Smooth muscle cell (in vitro differentiated cells): ENCODE data around the gene GPR158. TPM values are rescaled to one million over a fixed set of nuclear protein-coding genes. Genes with fewer than 3 reads are reported as not detected.

ENCODE experiments used
- DNase-seq: peaks from one replicate; lab custom pipeline; 2025; ENCODE audit not compliant: unreplicated experiment; lab: John Stamatoyannopoulos, UW
- H2AFZ ChIP-seq: fragments of 200-600 bp; sonication (generic); 2 replicates; pipeline ENCODE4 v1.6.0; 2016; ENCODE audit warnings: antibody characterized with exemption, low read depth, mild to moderate bottlenecking
- H3F3A ChIP-seq: fragments of 200-600 bp; sonication (generic); 2 replicates; pipeline ENCODE4 v1.6.0; 2017; ENCODE audit warnings: antibody characterized with exemption, low read depth
- H3K27ac ChIP-seq: fragments of 200-600 bp; sonication (generic); 2 replicates; pipeline ENCODE4 v1.5.1; 2016; ENCODE audit warnings: low read depth, mild to moderate bottlenecking
- H3K27me3 ChIP-seq: fragments of 200-600 bp; sonication (generic); 2 replicates; pipeline ENCODE4 v1.6.1; 2016; ENCODE audit warnings: low read depth, mild to moderate bottlenecking
- H3K36me3 ChIP-seq: fragments of 200-600 bp; sonication (generic); 2 replicates; pipeline ENCODE4 v1.5.1; 2016; ENCODE audit warnings: low read depth
- H3K4me1 ChIP-seq: fragments of 200-600 bp; sonication (generic); 2 replicates; pipeline ENCODE4 v1.5.1; 2016; ENCODE audit warnings: low read depth
- H3K4me2 ChIP-seq: fragments of 200-600 bp; sonication (generic); 2 replicates; pipeline ENCODE4 v1.6.0; 2016; ENCODE audit warnings: mild to moderate bottlenecking
- H3K4me3 ChIP-seq: fragments of 200-600 bp; sonication (generic); 2 replicates; pipeline ENCODE4 v1.5.1; 2016; ENCODE audit warnings: mild to moderate bottlenecking
- H3K79me2 ChIP-seq: fragments of 200-600 bp; sonication (generic); 2 replicates; pipeline ENCODE4 v1.6.0; 2016; ENCODE audit warnings: low read depth, mild to moderate bottlenecking
- H3K9ac ChIP-seq: fragments of 200-600 bp; sonication (generic); 2 replicates; pipeline ENCODE4 v1.6.0; 2016; ENCODE audit warnings: low read depth
- H3K9me3 ChIP-seq: fragments of 200-600 bp; sonication (generic); replicated peaks from 2 replicates; pipeline ENCODE4 v1.5.1; 2016; ENCODE audit warnings: low read depth
- H4K20me1 ChIP-seq: fragments of 200-600 bp; sonication (generic); 2 replicates; pipeline ENCODE4 v1.6.0; 2016; ENCODE audit warnings: low read depth
- WGBS: methylation state at CpG from one replicate; pipeline ENCODE4 v1.1.7; 2016; ENCODE audit warnings: low lambda C conversion rate; 5-methylcytosine and 5-hydroxymethylcytosine counted together
- polyA plus RNA-seq: library from polyadenylated mRNA; unstranded; fragments of >200 nt; fragmentation: Nextera tagmentation; extraction: Ambion mirVana; gene quantifications from 2 replicates; pipeline ENCODE4 v1.2.1, GENCODE V29; 2016
- total RNA-seq: library from RNA; depleted of rRNA; stranded (reverse); fragments of >200 nt; gene quantifications from 2 replicates; pipeline ENCODE4 v1.2.3, GENCODE V29; 2014
- TF ChIP-seq, protein P1 (sequence below): fragments of 200-600 bp; sonication (generic); IDR thresholded peaks from 2 replicates; pipeline ENCODE4 v1.5.1; 2017; ENCODE audit warnings: borderline replicate concordance, mild to moderate bottlenecking, antibody characterized with exemption; ENCODE audit not compliant: insufficient read depth, poor library complexity, severe bottlenecking

The GPR158 gene
- total and polyA plus RNA-seq, 2 experiments from 2014 or later: 1.5 to 5.5 TPM

DNA sequence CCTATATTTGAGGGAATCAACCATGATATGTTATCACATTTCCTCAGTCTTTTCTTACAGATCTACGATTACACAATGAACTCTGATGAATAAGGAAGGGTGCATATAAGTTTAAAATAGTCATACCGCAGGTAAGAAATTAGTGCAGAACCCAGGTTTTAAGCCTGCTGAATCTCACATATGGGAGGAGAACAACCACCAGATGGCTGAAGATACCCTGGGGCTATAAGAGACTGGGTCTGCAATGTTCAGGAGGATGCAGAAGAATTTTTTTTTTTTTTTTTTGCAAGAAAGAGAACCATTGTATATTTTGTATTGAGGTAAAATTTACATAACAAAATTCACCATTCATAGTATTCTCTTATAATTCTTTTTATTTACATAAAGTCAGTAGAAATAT lies 387.0 kb downstream of the GPR158 start:
- H3K9me3 ChIP-seq: no peaks in the 10 kb centered on the region
- H3K4me1 ChIP-seq: peaks cover 17% of the 10 kb centered on the region
- no peaks in the 10 kb centered on the region for H4K20me1 ChIP-seq
- TF ChIP-seq, protein P1, sequence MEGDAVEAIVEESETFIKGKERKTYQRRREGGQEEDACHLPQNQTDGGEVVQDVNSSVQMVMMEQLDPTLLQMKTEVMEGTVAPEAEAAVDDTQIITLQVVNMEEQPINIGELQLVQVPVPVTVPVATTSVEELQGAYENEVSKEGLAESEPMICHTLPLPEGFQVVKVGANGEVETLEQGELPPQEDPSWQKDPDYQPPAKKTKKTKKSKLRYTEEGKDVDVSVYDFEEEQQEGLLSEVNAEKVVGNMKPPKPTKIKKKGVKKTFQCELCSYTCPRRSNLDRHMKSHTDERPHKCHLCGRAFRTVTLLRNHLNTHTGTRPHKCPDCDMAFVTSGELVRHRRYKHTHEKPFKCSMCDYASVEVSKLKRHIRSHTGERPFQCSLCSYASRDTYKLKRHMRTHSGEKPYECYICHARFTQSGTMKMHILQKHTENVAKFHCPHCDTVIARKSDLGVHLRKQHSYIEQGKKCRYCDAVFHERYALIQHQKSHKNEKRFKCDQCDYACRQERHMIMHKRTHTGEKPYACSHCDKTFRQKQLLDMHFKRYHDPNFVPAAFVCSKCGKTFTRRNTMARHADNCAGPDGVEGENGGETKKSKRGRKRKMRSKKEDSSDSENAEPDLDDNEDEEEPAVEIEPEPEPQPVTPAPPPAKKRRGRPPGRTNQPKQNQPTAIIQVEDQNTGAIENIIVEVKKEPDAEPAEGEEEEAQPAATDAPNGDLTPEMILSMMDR: no peak
- H3K36me3 ChIP-seq: no peaks in the 10 kb centered on the region
- 81% methylated on average over 2 of the region's 2 CpGs for WGBS
- H3K79me2 ChIP-seq: no peaks in the 10 kb centered on the region
- peaks cover 14% of the 10 kb centered on the region for H3F3A ChIP-seq
- no peak overlapping the region for H3K27ac ChIP-seq
- no peaks in the 10 kb centered on the region for H3K27me3 ChIP-seq
- no peak overlapping the region for H2AFZ ChIP-seq
- no peak overlapping the region for H3K4me2 ChIP-seq
- no peak overlapping the region for H3K4me3 ChIP-seq
- DNase-seq: no peak
- H3K9ac ChIP-seq: no peak overlapping the region

DNA sequence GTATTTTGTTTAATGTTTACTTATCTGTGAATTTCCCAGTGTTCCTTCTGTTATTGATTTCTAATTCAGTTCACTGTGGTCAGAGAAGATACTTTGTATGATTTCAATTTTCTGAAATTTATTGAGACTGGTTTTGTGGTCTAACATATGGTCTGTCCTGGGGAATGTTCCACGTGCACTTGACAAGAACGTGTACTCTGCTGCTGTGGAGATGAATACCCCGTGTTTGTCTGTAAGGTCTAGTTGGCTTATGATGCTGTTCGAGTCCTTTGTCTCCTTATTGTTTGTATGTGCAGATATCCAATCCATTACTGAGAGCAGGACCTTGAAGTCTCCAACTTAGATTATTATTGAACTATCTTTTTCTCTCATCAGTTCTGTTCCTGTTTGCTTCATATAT lies 387.7 kb downstream of the GPR158 start:
- Histone ChIP-seq H3K27me3 (no peaks in the 10 kb centered on the region), H3F3A (peaks cover 6% of the 10 kb centered on the region), H3K4me3 (no peak overlapping the region), H2AFZ (no peak overlapping the region), H3K4me2 (no peak overlapping the region), H3K9me3 (no peaks in the 10 kb centered on the region), H3K9ac (no peak overlapping the region), H4K20me1 (no peaks in the 10 kb centered on the region), H3K4me1 (peaks cover 17% of the 10 kb centered on the region), H3K79me2 (no peaks in the 10 kb centered on the region), H3K36me3 (no peaks in the 10 kb centered on the region), H3K27ac (no peak overlapping the region)
- 90% methylated on average over 4 of the region's 4 CpGs for WGBS
- TF ChIP-seq, protein P1: no peak
- no peak for DNase-seq

DNA sequence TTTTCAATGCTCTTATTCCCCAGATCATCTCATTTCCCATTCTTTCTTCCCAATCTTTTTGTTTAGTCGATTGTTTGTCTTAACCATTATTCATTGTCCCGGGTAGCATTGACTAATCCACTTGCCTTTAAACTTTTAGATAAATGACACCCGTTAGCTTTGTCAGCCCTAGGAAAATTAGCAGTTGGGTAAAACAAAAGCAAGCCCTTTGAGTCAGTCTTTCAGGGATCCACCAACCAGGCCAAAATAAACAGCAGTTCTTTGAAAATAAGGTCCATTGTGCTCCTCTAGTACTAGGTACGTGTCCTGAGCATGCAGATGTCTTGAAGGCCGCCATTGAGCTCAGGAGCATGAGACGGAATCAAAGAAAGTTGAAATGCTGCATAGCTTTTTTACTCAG lies 389.6 kb downstream of the GPR158 start:
- peaks cover 17% of the 10 kb centered on the region for H3K4me1 ChIP-seq
- no peak overlapping the region for H3K27ac ChIP-seq
- peaks cover 6% of the 10 kb centered on the region for H3F3A ChIP-seq
- H3K79me2 ChIP-seq: no peaks in the 10 kb centered on the region
- no peaks in the 10 kb centered on the region for H3K27me3 ChIP-seq
- no peaks in the 10 kb centered on the region for H4K20me1 ChIP-seq
- H2AFZ ChIP-seq: no peak overlapping the region
- no peak overlapping the region for H3K9ac ChIP-seq
- TF ChIP-seq, protein P1: no peak
- no peaks in the 10 kb centered on the region for H3K36me3 ChIP-seq
- DNase-seq: no peak
- WGBS: 87% methylated on average over 6 of the region's 6 CpGs
- H3K9me3 ChIP-seq: no peaks in the 10 kb centered on the region
- H3K4me2 ChIP-seq: no peak overlapping the region
- no peak overlapping the region for H3K4me3 ChIP-seq

DNA sequence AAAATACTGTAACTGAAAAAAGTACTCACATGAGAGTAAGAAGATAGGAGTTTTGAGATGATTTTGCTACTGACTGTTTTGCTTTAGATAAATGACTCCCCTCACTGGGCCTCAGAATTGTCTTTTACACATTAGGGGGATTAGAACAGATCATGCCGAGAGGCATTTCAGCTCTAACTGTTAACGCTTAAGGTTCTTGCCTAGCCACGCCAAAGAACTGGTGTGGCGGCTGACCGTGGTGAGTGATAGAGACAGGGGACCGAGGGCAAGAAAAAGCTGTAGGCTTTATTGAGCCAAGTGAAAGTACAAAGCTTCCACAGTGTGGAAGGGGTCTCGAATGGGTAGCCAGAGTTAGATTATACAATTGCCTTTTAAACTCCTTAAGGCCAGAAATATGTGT lies 390.8 kb downstream of the GPR158 start:
- Histone ChIP-seq H3F3A (peaks cover 6% of the 10 kb centered on the region), H3K4me1 (peaks cover 17% of the 10 kb centered on the region), H3K4me2 (peak overlapping the region; percentile 78), H3K36me3 (no peaks in the 10 kb centered on the region), H3K27ac (peak overlapping the region; percentile 76), H3K9me3 (no peaks in the 10 kb centered on the region), H2AFZ (peak overlapping the region; percentile 72), H3K9ac (no peak overlapping the region), H3K4me3 (peak overlapping the region; percentile 26), H3K27me3 (no peaks in the 10 kb centered on the region), H3K79me2 (no peaks in the 10 kb centered on the region), H4K20me1 (no peaks in the 10 kb centered on the region)
- WGBS: 4% methylated on average over 7 of the region's 7 CpGs
- TF ChIP-seq, protein P1: no peak
- no peak for DNase-seq
